Osteoblast (primary cell): ENCODE measurements around the gene RAD51B. TPM values are rescaled to one million over a fixed set of nuclear protein-coding genes. Genes with fewer than 3 reads are reported as not detected.

ENCODE experiments used
- DNase-seq: peaks from one replicate; pipeline ENCODE4 v3.0.0; 2011; ENCODE audit warnings: low spot score, mixed read lengths; ENCODE audit not compliant: insufficient read length; ENCODE audit errors: missing footprints
- H2AFZ ChIP-seq: 2 replicates; pipeline ENCODE4 v1.6.0; 2011; ENCODE audit warnings: mild to moderate bottlenecking, low read length
- H3K27ac ChIP-seq: 2 replicates; pipeline ENCODE4 v1.5.1; 2011; ENCODE audit warnings: mild to moderate bottlenecking, low read depth, low read length, moderate library complexity
- H3K27me3 ChIP-seq: 2 replicates; pipeline ENCODE4 v1.6.0; 2012; ENCODE audit warnings: mild to moderate bottlenecking, control low read depth, inconsistent platforms, low read length, moderate library complexity; ENCODE audit not compliant: insufficient read depth
- H3K36me3 ChIP-seq: 2 replicates; pipeline ENCODE4 v1.5.1; 2011; ENCODE audit warnings: mild to moderate bottlenecking, low read length, control low read depth, moderate library complexity; ENCODE audit not compliant: insufficient read depth
- H3K4me1 ChIP-seq: 2 replicates; pipeline ENCODE4 v1.5.1; 2011; ENCODE audit warnings: mild to moderate bottlenecking, low read length, control low read depth, moderate library complexity; ENCODE audit not compliant: insufficient read depth
- H3K4me2 ChIP-seq: 2 replicates; pipeline ENCODE4 v1.6.0; 2011; ENCODE audit warnings: mild to moderate bottlenecking, low read length; ENCODE audit not compliant: insufficient read depth
- H3K4me3 ChIP-seq: fragments of 200-600 bp; sonication (generic); 3 replicates; pipeline ENCODE4 v1.5.1; 2012; ENCODE audit warnings: mild to moderate bottlenecking, low read length, inconsistent platforms; ENCODE audit not compliant: insufficient read depth
- H3K79me2 ChIP-seq: 2 replicates; pipeline ENCODE4 v1.6.0; 2012; ENCODE audit warnings: mild to moderate bottlenecking, low read length, control low read depth, inconsistent platforms; ENCODE audit not compliant: insufficient read depth
- H3K9me3 ChIP-seq: 2 replicates; pipeline ENCODE4 v1.5.1; 2011; ENCODE audit warnings: low read depth, low read length, control low read depth
- H4K20me1 ChIP-seq: 2 replicates; pipeline ENCODE4 v1.6.0; 2012; ENCODE audit warnings: mild to moderate bottlenecking, low read length, control low read depth; ENCODE audit not compliant: insufficient read depth
- CTCF ChIP-seq: IDR thresholded peaks from 2 replicates; pipeline ENCODE4 v1.5.1; 2011; ENCODE audit warnings: mild to moderate bottlenecking, low read depth, low read length, moderate library complexity; ENCODE audit errors: extremely low read depth
- total RNA-seq: library from RNA; depleted of rRNA; stranded (reverse); fragments of >200 nt; gene quantifications from 2 replicates; pipeline ENCODE4 v1.2.3, GENCODE V29; 2012

RAD51B gene
- total RNA-seq, 1 donor, result 13.8 TPM

GRCh38 chr14:68538639-68539038 is 719.1 kb downstream of the RAD51B start:
- H3K4me1 ChIP-seq, result peaks cover 24% of the 10 kb centered on the region
- H3K9me3 ChIP-seq, result no peaks in the 10 kb centered on the region
- no peak overlapping the region for H3K27ac ChIP-seq
- H3K79me2 ChIP-seq, result no peaks in the 10 kb centered on the region
- no peak overlapping the region for H2AFZ ChIP-seq
- no peaks in the 10 kb centered on the region for H3K36me3 ChIP-seq
- H4K20me1 ChIP-seq, result no peaks in the 10 kb centered on the region
- H3K27me3 ChIP-seq, result no peaks in the 10 kb centered on the region
- TF ChIP-seq CTCF, result no peak
- H3K4me2 ChIP-seq, result no peak overlapping the region
- no peak for DNase-seq
- H3K4me3 ChIP-seq, result no peak overlapping the region

GRCh38 chr14:68539241-68539737 is 719.7 kb downstream of the RAD51B start:
- no peak overlapping the region for H3K27ac ChIP-seq
- H2AFZ ChIP-seq, result no peak overlapping the region
- H3K4me3 ChIP-seq, result no peak overlapping the region
- no peak overlapping the region for H3K4me2 ChIP-seq
- TF ChIP-seq CTCF, result no peak
- H3K79me2 ChIP-seq, result no peaks in the 10 kb centered on the region
- DNase-seq, result no peak
- no peaks in the 10 kb centered on the region for H3K27me3 ChIP-seq
- H3K4me1 ChIP-seq, result peaks cover 28% of the 10 kb centered on the region
- H3K9me3 ChIP-seq, result no peaks in the 10 kb centered on the region
- H4K20me1 ChIP-seq, result no peaks in the 10 kb centered on the region
- no peaks in the 10 kb centered on the region for H3K36me3 ChIP-seq

GRCh38 chr14:68539789-68540188 is 720.2 kb downstream of the RAD51B start:
- H4K20me1 ChIP-seq, result no peaks in the 10 kb centered on the region
- no peak overlapping the region for H3K27ac ChIP-seq
- H3K4me2 ChIP-seq, result no peak overlapping the region
- DNase-seq, result no peak
- no peaks in the 10 kb centered on the region for H3K79me2 ChIP-seq
- H3K36me3 ChIP-seq, result no peaks in the 10 kb centered on the region
- no peaks in the 10 kb centered on the region for H3K9me3 ChIP-seq
- H3K27me3 ChIP-seq, result no peaks in the 10 kb centered on the region
- H3K4me1 ChIP-seq, result peaks cover 33% of the 10 kb centered on the region
- H3K4me3 ChIP-seq, result no peak overlapping the region
- no peak overlapping the region for H2AFZ ChIP-seq
- TF ChIP-seq CTCF, result no peak

GRCh38 chr14:68541178-68541896 is 721.8 kb downstream of the RAD51B start:
- H3K4me2 ChIP-seq, result no peak overlapping the region
- no peaks in the 10 kb centered on the region for H3K27me3 ChIP-seq
- no peak overlapping the region for H2AFZ ChIP-seq
- no peaks in the 10 kb centered on the region for H3K79me2 ChIP-seq
- no peaks in the 10 kb centered on the region for H4K20me1 ChIP-seq
- no peaks in the 10 kb centered on the region for H3K36me3 ChIP-seq
- H3K4me3 ChIP-seq, result no peak overlapping the region
- no peak for TF ChIP-seq CTCF
- no peak overlapping the region for H3K27ac ChIP-seq
- DNase-seq, result no peak
- H3K9me3 ChIP-seq, result no peaks in the 10 kb centered on the region
- H3K4me1 ChIP-seq, result peaks cover 30% of the 10 kb centered on the region
